Measurements from ENCODE around the gene HID1.

GRCh38 chr17:74949455-74950115 lies 23.0 kb downstream of the HID1 start:
- TF ChIP-seq CTCF (IDR thresholded peaks at IDR 0.05): no peak
- no peak for TF ChIP-seq POLR2A (IDR thresholded peaks at IDR 0.05)
